HG03432 (cell line): Measurements from ENCODE around the gene CLINT1.
A peak's percentile ranks its signal among the peaks of the same experiment; 100 is the strongest.
"Not testable (repeated sequence)": the region's sequence is repeated elsewhere in the genome, so short reads cannot be mapped to it uniquely, and the experiment has no call there.

Experiments used
- ATAC-seq: cut with Tn5 transposase; IDR thresholded peaks from one replicate; pipeline ENCODE4 v1.9.1; 2021; ENCODE audit warnings: mild to moderate bottlenecking, moderate library complexity; ENCODE audit not compliant: unreplicated experiment

CLINT1 gene

DNA sequence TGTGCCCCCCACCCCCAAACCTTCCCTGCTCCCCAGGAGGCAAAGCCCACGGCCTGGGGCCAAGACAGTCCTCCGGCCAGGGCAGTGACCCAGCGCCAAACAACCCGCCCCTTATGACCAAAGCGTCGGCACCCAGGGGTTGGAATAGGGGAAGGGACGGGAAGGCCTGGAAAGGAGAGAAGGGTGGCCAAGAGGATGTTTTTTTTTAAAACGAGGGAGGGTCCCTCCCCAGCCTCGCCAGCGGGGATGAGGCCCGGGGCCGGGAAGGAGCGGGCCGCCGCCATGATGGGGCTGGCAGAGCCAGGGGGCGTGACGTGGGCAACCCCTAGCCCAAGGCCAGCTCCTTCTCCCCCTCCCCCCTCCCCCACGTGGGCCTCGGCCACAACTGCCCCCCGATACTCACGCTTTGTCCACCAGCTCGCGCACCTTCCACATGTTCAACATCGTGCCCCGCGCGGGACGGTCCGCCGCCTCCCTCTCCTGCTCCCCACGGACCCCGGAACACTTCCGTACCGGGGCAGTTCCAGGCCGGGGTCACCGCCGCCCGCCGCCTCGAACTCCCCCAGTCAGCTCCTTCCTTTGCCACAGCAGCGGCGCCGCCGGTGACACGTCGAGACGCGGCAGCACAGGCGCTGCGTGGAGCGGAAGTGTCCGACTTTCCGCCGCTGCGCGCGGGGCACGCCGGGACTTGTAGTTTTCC, at the start of gene CLINT1:
TSS of gene CLINT1 (minus strand) at position 619 of the 700 bp plus-strand sequence. CDS start at position 444, 175 bp downstream.
- ATAC-seq, result peak; percentile 69

DNA sequence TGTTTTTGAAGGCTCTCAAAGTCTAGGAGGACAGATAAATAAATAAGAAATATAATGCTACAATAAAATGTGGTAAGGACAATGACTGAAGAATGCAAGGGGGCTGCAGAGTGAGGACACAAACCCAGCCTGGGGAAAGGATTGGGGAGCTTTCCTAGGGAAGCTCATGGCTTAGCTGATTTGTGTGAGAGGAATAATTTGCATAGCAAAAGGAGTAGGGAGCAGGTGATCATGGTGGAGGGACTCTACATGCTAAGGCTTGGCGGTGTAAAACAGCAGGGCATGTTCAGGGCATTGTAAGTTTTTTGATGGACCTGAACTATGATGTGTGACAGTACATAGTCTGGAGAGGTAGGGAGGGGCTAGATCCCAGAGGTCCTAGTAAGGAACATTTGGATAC, 49.5 kb upstream of the CLINT1 start:
- ATAC-seq, result no peak

GRCh38 chr5:157907479-157907878, 48.5 kb upstream of the CLINT1 start:
- no peak for ATAC-seq

DNA sequence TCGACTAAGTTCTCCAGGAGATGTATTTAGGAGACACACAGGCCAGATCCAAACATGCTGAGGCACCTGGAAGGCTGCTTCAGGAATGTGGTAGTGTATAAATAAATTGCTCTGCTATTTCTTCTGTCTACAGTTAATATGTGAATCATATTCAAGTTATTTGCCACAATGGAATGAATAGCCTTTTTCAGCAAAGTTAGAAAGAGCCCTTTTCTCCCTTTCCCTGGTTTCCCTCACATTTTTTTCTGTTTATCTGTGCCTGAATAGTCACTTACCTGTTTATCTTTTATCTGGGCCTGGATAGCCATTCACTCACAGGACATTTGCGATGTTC, 44.1 kb upstream of the CLINT1 start:
- ATAC-seq, result no peak

DNA sequence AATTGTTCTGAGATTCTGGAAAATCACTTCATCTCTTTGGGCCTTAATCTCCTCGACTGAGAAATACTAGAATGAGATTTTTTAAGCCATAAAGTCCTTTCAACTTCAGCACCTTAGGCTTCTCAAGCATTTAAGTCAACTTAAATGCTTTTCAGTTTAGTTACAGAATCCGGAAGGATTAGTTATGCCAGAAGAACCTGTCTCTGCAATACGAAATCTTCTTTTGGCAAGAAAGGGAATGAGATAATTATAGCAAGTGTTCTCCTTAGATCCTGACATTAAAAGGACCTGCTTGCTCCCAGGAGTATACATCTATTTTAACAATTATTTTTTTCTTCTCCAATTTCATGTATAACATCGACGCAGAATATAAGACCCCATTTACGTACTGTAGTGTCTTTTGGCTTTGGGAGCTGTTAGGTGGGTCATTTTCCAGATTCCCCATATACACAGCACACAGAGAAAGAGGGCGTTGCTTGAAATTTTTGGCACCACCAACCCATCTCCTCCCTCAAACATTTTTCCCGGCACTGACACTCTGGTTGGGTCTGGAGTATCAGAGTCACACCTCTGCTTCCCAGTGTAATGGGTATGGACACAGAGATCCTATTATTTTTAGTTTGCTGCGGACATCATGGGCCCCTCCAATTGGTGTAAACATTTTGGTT, 43.6 kb upstream of the CLINT1 start:
- no peak for ATAC-seq

- ATAC-seq, result no peak
Observed at GRCh38 chr5:157900644-157901043, 41.7 kb upstream of the CLINT1 start.

DNA sequence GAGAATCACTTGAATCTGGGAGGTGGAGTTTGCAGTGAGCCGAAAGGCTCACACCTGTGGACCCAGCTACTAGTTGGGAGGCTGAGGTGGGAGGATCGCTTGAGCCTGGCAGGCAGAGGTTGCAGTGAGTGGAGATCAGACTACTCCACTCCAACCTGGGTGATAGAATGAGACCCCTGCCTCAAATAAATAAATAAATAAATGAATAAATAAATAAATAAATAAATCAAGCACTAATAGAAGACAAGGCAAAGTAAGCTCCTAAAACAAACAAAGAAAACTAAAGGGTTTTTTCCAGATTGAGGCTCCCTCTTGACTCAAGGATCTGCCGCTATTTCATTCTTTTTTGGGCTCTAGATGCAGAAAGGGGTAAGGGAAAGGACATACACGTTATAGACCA, 34.7 kb upstream of the CLINT1 start:
- ATAC-seq, result no peak

DNA sequence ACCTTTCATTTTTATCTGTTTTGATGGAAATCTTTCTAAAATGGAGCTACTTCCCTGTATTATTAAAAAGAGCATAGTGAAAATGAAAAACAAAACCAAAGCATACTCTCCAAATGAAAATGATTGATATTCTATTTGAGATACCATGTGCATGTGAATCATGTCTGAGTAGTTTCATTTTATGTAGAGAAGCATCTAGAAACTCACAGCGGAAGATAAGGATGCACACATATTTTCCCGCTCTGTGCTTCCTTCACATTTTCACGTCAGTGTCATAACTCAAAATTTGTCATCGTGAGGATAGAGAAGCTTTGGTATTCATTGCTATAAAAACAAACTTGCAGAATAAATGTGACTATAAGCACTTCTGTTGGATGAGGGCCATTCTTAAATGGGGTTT, 34.0 kb upstream of the CLINT1 start:
- ATAC-seq, result no peak

DNA sequence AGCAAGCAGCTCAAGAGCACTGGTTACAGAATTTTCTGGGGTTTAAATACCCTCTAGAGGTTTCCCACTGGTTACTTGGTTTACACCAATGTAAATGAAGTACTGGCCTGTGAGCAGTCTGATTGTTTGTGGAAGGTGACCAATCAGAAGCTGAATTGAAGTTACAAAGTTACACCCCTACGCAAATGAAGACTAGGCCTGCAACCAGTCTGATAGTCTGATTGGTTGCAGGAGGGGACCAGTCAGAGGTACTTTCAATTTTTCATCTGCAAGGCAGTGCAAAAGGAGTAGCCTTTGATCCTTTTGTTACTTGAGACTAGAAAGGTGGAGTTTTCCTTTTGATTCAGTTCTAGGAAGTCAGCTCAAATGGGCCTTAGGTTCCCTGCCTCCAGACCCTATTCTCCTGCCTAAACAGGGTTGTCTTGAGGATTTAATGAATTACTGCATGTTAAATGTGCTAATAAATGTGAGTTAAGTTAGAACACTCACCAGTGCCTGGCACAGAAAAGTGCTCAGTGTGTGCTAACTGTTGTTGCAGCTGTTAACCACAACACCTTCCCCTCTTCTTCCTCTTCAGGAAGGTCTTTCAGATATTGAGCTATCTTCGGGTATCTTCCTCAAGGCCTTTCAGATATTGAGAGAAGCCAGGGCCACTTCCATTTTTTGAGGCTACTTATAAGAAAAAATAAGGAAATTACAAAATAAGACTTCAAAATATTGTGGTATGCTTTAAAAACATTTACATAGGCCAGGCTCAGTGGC, 32.1 kb upstream of the CLINT1 start:
- ATAC-seq, result no peak

DNA sequence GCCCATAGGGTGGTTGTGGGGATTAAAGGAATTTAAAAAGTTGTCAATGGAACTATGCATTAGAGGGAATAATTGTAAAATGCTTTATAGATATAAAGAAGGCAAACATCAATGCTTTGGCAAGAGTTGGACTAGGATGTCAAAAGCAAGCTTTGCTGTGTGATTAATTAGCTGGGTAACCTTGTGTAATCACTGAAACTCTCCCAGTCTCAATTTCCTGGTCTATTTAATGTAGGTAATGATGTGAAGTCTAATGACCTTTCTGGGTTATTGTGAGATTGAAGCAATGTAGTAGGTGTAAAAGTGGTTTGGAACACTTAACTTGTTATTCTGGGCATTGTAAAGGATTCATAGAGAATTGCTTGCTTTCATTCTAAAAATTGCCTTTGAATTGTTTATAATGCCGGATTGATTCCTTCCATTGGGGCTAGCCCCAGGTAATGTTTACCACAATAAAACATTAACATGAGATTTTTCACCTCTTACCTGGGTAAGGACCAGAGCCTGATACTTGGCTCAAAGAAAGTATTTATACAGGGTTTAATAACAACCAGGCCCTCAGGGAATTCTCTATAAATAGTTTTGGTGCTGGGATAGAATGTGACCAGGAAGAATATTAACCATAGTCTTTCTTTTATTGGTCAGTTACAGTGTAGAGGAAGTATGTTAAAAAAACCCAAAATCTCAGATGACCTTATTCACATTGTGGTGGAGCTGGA, 30.0 kb upstream of the CLINT1 start:
- ATAC-seq, result no peak

GRCh38 chr5:157886796-157887380, 27.9 kb upstream of the CLINT1 start:
- no peak for ATAC-seq

DNA sequence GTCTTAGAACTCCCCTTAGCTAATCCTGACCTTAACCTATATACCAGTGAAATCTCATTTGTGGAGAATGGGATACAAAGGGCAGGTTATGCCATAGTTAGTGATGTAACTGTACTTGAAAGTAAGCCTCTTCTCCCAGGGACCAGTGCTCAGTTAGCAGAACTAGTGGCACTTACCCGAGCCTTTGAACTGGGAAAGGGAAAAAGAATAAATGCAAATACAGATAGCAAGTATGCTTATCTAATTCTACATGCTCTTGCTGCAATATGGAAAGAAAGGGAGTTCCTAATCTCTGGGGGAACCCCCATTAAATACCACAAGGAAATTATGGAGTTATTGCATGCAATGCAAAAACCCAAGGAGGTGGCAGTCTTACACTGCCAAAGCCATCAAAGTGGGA, 26.1 kb upstream of the CLINT1 start:
- ATAC-seq, result not testable (repeated sequence)

- not testable (repeated sequence) for ATAC-seq
Observed at GRCh38 chr5:157881498-157881897, 22.6 kb upstream of the CLINT1 start.

DNA sequence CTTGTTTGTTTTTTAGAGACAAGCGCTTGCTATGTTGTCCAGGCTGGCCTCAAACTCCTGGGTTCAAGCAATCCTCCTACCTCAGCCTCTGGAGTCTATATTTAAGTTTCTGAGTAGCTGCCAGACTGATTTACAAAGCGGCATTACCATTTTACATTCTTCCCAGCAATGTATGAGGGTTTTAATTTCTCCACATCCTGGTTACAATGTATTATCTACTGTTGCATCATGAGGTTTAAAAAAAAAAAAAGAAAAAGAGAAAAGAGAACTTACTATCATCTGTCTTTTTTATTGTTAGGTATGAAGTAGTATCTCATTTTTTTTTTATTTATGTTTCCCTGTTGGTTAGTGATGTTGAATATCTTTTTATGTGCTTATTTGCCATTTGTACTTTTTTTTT, 18.9 kb upstream of the CLINT1 start:
- ATAC-seq, result no peak

- ATAC-seq, result no peak
Observed at GRCh38 chr5:157874861-157875260, 15.9 kb upstream of the CLINT1 start.

DNA sequence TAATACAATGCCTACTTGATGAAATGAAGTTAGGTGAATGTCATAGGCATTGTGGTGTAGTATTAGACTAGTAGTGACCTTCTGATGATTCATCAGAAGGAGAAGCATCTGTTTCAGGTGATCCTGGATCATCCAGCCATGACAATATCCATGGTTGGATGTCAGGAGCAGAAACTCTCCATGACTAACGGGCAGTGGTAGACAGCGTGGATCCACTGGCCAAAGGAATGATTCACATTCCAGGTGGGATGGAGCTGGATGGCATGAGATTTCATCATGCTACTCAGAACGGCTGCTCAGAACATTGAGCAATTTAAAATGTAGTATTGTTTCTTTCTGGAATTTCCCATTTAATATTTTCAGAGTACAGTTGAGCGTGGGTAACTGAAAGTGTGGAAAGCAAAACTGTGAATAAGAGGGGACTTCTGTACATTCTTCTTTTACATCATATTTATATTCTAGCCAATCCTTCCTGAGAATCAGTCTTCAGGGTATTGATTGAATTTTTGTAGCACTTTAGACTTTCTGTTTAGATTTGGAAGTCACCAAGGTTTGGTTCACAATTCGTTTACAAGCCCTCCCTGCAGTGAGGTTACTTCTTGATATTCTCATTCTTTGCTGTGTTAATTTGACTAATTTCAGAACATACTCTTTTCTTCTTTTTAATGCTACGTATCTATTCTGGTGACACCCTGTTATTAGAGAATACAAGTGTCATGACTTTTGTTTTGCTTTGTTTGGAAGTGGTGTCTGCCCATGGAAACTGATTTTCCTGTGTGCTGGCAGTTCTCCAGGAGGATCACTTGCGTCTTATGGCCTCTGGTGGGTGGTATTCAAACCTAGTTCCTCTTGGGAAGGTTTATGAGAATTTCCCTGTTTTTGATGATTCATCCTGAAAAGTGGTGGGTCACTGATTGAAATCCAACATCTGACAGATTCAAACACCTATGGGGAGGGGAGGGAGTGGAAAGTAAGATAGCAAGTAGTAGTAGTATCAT, 12.2 kb upstream of the CLINT1 start:
- no peak for ATAC-seq

DNA sequence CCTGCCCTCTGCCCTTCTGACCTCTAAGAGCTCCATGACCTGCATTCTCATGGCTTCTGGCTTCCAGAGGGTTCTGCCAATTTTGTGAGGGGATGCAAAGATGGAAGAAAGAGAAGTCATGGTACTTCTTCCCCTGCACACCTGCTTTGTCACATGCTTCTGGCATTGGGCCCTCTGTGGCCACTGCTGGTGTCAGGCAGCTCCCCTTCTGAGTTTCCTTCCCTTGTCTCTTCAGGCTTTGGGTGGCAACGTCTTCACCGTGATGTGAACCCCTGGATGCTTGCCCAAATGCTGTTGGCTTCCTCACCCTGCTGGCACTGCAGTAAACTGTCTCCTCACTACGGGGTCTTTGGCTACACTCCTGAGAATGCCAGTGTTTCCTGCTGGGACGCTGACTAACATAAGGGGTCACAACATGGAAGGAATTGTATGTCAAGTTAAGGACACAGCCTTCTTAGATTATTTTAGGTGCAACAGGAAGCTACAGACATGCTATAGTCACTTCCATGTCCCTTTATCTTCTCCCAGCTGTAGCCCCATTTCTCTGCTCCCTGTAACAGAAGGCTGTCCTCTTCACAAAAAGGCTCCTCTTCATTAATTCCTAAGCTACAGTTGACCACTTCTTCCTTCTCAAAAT, 8.9 kb upstream of the CLINT1 start:
- ATAC-seq, result no peak

- ATAC-seq, result no peak
Observed at GRCh38 chr5:157866536-157866935, 7.6 kb upstream of the CLINT1 start.

- no peak for ATAC-seq
Observed at GRCh38 chr5:157865781-157866180, 6.8 kb upstream of the CLINT1 start.
